ENCODE data around the gene PCBP4.
"Not testable (repeated sequence)": the region's sequence is repeated elsewhere in the genome, so short reads cannot be mapped to it uniquely, and the experiment has no call there.

PCBP4 gene

DNA sequence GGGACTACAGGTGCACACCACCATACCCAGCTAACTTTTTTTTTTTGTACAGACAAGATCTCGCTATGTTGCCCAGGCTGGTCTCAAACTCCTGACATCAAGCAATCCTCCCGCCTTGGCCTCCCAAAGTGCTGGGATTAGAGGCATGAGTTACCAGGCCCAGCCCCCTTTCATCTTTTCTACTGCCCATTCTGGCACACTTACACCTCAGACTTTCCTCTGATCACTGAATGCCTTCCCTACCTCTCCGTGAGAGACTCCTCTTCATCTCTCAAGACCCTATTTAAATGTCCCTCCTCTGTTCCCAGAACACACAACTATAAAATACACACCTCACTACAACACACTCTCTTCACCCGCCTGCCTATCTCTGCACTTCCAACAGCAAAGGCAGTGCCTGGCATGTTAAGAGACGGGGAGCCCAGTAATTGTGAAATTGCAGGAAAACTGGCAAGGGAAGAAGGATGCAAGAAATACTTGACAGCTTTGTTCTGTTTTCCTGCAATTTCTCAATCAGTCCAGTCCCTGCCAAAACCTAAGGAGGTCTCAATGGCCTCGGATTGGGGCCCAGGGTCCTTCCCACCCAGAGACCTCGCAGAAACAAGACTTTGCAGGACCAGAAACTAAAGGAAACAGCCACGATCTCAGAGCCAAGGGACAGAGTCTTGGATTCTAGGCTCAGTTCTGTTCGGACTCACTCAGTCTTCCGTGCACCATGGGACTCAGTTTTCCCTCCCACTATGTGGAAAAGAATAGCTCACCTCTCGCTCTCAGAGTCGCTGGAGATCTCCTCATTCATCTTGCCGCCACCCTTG, 26.4 kb downstream of the PCBP4 start:
- DNase-seq (ENCODE audit: low read depth, low spot score), result no peak

- DNase-seq (ENCODE audit: low read depth, low spot score), result no peak
Measured at GRCh38 chr3:51938780-51939425, 28.4 kb downstream of the PCBP4 start.

GRCh38 chr3:51937611-51938450, 29.4 kb downstream of the PCBP4 start:
- DNase-seq (ENCODE audit: low read depth, low spot score), result no peak

DNA sequence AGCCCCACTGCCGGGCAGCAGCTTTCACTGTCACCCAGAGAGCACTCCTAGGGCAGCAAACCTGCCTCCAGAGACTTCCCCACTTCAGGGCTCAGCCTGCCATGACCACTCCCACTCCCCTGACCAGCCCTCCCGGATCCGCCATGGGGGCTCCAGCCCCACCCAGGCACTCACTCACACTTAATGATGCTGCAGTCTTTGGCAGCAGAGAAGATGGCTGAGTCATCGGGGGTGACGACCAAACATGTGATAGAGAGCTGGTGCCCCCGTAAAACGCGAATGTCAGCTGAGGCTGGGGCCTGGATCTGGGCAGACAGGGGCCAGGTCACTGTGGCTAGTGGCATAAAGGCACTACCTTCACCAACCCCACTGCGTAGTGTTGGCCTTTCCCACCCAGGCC, 30.2 kb downstream of the PCBP4 start:
- no peak for DNase-seq (ENCODE audit: low read depth, low spot score)

DNA sequence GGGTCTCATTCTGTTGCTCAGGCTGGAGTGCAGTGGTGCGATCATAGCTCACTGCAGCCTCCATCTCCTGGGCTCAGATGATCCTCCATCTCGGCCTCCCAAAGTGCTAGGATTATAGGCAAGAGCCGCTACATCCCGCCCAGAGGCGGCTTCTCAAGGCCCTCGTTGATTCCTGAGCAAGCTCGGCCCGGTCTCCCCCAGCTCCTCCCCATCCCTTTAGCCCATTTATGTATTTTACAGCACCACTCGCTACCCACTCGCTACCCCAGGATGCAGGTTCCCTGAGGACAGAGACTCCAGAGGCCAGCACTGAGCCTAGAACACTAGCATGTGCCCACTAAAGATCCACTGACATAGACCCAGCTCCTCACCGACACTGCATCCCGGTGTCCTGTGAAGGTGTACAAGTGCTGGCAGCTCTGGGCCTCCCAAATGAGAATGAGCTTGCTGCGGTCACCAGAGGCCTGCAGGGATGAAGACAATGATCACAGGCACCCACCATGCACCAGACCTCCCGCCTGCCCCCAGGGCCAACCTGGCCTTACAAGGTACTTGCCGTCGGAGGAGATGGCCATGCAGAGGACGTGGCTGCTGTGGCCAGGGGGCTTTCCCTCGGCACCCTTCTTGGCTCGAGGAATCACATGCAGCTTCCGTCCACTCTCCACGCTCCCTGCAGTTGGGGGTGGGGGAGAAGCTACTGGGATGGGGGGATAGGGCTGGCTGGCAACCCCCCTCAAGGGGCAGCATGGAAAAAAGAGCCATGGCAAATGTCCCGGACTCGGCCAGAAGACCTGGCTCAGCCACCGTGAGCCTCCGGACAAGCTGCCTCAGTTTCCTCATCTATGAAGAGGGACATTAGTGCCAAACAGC, 31.1 kb downstream of the PCBP4 start:
- no peak for DNase-seq (ENCODE audit: low read depth, low spot score)

DNA sequence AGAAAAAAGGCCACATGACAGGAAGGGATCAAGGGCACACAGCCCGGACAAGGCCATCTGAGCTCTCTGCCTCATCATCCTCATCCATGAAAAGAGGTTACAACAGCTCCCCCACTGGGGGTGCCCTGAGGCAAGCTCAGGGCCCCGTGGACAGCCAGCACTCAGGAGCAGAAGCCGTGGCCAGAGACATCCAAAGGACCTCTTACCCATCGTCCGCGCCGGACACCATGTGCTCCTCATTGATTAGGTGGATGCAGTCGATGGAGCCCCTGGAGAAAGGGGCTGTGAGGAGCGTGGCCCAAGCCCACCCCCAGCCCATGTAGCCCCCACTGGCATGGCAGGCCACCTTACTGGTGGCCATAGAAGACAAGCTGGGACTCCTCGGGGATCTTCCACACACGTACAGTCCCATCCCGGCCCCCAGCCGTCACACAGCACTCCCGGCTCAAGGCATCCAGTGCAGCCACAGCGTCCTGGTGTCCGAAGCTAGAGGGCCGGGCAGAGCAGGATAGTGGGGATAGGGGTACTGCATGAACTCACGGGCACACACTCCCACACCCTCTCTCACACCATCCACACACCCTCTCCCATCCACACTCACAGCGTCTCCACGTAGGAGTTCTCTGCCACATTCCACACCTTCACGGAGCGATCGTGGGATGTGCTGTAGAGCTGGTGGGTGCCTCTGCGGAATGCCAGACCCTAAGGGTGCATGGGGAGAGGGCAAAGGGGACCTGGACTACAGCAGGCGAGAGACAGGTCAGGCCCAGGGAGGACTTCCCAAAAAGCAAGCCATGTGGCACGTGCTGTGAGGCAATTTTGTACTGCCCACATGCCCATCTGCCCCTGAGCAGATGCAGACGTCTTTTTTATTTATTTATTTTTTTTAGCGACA, 32.0 kb downstream of the PCBP4 start:
- no peak for DNase-seq (ENCODE audit: low read depth, low spot score)

DNA sequence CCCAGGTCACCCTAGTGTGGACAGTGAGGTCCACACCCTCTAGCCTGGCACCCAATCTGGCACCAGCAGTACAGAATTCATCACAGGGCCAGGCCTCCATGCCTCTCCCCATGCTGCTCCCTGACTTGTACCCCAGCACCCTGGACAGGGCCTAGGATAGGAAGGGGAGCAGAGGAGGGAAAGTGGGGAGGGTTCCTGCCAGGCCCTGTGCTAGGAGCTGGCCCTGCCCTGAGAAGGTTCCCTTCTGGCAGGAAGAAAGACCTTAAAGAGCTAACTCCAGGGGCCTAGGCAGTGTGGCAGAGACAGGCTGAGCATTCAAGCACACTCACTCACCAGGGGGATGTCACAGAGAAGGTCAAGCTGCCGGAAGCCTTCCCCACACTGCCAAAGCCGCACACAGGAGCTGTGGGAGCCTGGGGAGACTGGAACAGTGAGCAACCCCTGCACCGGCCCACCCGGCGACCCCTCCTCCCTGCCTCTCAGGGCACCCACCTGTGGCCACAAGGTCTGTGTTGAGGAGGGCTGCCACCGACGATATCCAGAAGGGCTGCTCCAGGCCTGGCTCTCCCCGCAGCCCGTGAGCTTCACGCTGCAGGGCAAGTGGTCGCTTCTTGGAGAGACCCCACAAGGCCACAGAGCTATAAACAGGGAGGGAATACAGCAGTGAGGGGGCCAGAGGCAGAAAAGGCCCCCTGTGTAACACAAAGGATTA, 33.0 kb downstream of the PCBP4 start:
- DNase-seq (ENCODE audit: low read depth, low spot score), result no peak

- DNase-seq (ENCODE audit: low read depth, low spot score), result no peak
Measured at GRCh38 chr3:51933471-51934138, 33.6 kb downstream of the PCBP4 start.

- no peak for DNase-seq (ENCODE audit: low read depth, low spot score)
Measured at GRCh38 chr3:51932471-51933370, 34.5 kb downstream of the PCBP4 start.

DNA sequence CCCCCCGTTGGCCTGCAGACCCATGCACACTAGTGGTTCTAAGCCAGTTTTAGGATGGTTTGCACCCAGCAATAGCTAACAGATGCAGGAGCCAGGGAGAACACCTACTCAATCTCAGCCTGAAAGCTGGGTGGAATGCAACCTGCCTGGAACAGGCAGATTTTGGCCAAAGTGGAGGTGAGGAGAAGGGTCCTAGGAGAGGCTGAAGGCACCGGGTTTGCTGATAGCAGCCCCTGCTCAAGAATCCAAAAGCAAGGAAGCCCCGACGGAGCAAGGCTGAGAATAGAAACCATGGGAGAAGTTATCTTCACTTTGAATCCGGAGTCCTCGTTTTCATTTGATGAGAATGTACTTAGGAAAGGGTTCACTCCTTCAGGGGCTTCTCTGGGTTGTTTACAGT, 35.5 kb downstream of the PCBP4 start:
- no peak for DNase-seq (ENCODE audit: low read depth, low spot score)

DNA sequence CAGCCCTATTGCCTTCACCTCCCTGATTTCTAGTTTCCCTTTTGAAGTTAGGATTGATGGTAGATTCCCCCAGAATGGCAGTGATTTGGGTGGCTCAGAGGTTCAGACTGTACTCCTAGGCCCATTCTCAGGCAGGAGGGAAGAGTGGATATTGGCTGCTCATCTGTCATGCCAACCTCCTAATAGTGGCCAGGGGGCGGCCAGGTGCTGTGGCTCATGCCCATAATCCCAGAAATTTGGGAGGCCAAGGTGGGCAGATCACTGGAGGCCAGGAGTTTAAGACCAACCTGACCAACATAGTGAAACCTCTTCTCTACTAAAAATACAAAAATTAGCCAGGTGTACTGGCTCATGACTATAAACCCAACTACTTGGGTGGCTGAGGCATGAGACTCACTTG, 36.8 kb downstream of the PCBP4 start:
- DNase-seq (ENCODE audit: low read depth, low spot score), result no peak

GRCh38 chr3:51929420-51930003, 37.7 kb downstream of the PCBP4 start:
- no peak for DNase-seq (ENCODE audit: low read depth, low spot score)

DNA sequence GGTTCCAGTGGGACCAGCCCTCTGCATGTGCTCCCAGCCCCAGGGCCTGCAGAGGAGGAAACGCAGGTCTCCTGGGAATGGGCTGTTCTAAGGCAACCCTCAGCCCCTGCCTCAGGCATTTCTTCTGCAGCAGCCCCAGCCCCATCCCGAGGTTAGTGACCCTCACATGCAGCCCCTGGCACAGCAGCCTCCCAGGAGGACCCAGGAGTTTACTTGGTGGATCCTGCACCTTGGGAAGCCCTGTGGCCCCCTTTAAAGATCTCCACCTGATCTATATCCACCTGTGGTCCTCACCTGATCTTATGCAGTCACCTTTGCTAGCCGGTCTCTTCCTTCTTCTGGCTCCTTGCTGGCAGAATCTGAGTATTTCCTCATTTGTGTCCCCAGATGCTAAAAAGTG, 38.3 kb downstream of the PCBP4 start:
- not testable (repeated sequence) for DNase-seq (ENCODE audit: low read depth, low spot score)

DNA sequence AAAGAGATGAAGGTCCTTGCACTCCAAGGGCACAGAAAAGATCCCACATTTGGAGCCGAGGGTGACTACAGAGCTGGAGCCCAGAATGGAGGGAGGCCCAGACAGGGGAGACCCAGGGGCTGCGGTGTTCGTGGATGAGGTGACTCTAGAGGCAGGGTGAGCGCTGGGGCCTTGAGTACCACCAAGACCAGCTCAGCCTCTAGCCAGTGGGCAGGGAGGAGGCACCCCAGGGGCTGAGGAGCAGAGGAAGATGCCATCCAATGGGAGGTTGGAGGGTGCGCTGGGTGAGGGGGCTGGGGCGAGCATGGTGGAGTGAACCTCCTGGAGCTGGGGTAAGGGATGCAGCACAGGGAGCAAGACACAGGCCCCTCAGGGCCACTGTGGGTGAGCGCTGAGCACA, 38.8 kb downstream of the PCBP4 start:
- no peak for DNase-seq (ENCODE audit: low read depth, low spot score)

- no peak for DNase-seq (ENCODE audit: low read depth, low spot score)
Measured at GRCh38 chr3:51927061-51927977, 39.9 kb downstream of the PCBP4 start.

GRCh38 chr3:51921081-51921578, 46.1 kb downstream of the PCBP4 start:
- DNase-seq (ENCODE audit: low read depth, low spot score), result no peak

Measured in brain pericyte (primary cell).